Measurements from ENCODE around the gene TEPSIN. TPM values are rescaled to one million over a fixed set of nuclear protein-coding genes. Genes with fewer than 3 reads are reported as not detected.

Gene TEPSIN
- total and polyA plus RNA-seq, 2 of the 8 experiments (the other 6 are each of a cell fraction or from before 2014, with no cell fraction given): 22.9 to 28.0 TPM

GRCh38 chr17:81239714-81240555 is 1.1 kb upstream of the TEPSIN start (continued):
- TF ChIP-seq JUN (IDR thresholded peaks at IDR 0.05; ENCODE audit: low read depth, low read length) (no peak), POLR2A (IDR thresholded peaks at IDR 0.05; ENCODE audit: control extremely low read depth in 1 of 2, low read depth in 2 of 2, low read length in 2 of 2) (peak in 1 of 2 experiments; percentile 45; a peak in 1 of 3 replicates), EP300 (IDR thresholded peaks at IDR 0.05; ENCODE audit: borderline replicate concordance in 1 of 2, low read depth in 2 of 2, low read length in 2 of 2) (no peak), HDAC6 (IDR thresholded peaks at IDR 0.05; ENCODE audit: low read depth, low read length) (no peak), BCL11A (IDR thresholded peaks at IDR 0.05; ENCODE audit: low read depth in 2 of 2, low read length in 2 of 2) (no peak), FOSL1 (IDR thresholded peaks at IDR 0.05; ENCODE audit: insufficient read depth, low read depth, low read length) (no peak), MAX (IDR thresholded peaks at IDR 0.05) (peak; percentile 38; the same call in 1 of the 2 replicates)
- TF ChIP-seq, protein P1, sequence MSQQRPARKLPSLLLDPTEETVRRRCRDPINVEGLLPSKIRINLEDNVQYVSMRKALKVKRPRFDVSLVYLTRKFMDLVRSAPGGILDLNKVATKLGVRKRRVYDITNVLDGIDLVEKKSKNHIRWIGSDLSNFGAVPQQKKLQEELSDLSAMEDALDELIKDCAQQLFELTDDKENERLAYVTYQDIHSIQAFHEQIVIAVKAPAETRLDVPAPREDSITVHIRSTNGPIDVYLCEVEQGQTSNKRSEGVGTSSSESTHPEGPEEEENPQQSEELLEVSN (IDR thresholded peaks at IDR 0.05): peak; percentile 84

Data from H1 (cell line).